IMR-90 (cell line): ENCODE data around the gene TMEM126B.

Source experiments
- BHLHE40 ChIP-seq: fragments of 150-350 bp; IDR thresholded peaks from 2 replicates; pipeline ENCODE4 v1.6.1; 2016; ENCODE audit warnings: mild to moderate bottlenecking, low read depth, low read length
- CEBPB ChIP-seq: IDR thresholded peaks from 2 replicates; pipeline ENCODE4 v1.6.1; 2012; ENCODE audit warnings: low read depth, low read length, improper control_type of control experiment
- CHD1 ChIP-seq: IDR thresholded peaks from 2 replicates; pipeline ENCODE4 v1.6.1; 2012; ENCODE audit warnings: low read depth, low read length, improper control_type of control experiment
- ELK1 ChIP-seq: fragments of 150-350 bp; IDR thresholded peaks from 2 replicates; pipeline ENCODE4 v1.6.1; 2016; ENCODE audit warnings: low read depth, mild to moderate bottlenecking, low read length, moderate library complexity, borderline replicate concordance
- FOS ChIP-seq: fragments of 150-350 bp; IDR thresholded peaks from 2 replicates; pipeline ENCODE4 v1.6.1; 2016; ENCODE audit warnings: low read depth, low read length
- MAFK ChIP-seq: IDR thresholded peaks from 2 replicates; pipeline ENCODE4 v1.6.1; 2012; ENCODE audit warnings: low read depth, low read length, improper control_type of control experiment
- MAZ ChIP-seq: IDR thresholded peaks from 2 replicates; pipeline ENCODE4 v1.6.1; 2012; ENCODE audit warnings: low read depth, mild to moderate bottlenecking, low read length, improper control_type of control experiment, moderate library complexity, borderline replicate concordance
- MXI1 ChIP-seq: IDR thresholded peaks from 2 replicates; pipeline ENCODE4 v1.6.1; 2012; ENCODE audit warnings: low read depth, mild to moderate bottlenecking, low read length, moderate library complexity, borderline replicate concordance
- POLR2A ChIP-seq: IDR thresholded peaks from 2 replicates; pipeline ENCODE4 v1.6.1; 2012; ENCODE audit warnings: mild to moderate bottlenecking, low read depth, low read length
- RCOR1 ChIP-seq: IDR thresholded peaks from 2 replicates; pipeline ENCODE4 v1.6.1; 2012; ENCODE audit warnings: mild to moderate bottlenecking, low read length, improper control_type of control experiment; ENCODE audit not compliant: insufficient replicate concordance
- RFX5 ChIP-seq: IDR thresholded peaks from 2 replicates; pipeline ENCODE4 v1.8.0; 2012; ENCODE audit warnings: low read depth, mild to moderate bottlenecking, low read length, moderate library complexity
- SMC3 ChIP-seq: fragments of 150-350 bp; IDR thresholded peaks from 2 replicates; pipeline ENCODE4 v1.6.1; 2016; ENCODE audit warnings: low read depth, mild to moderate bottlenecking, antibody characterized with exemption, low read length, moderate library complexity
- TF ChIP-seq, protein P1 (sequence below): conservative IDR thresholded peaks from 2 replicates; pipeline ENCODE4 v1.5.1; 2012; ENCODE audit warnings: mild to moderate bottlenecking, low read depth, low read length, improper control_type of control experiment
- TF ChIP-seq, protein P2 (sequence below): fragments of 150-350 bp; IDR thresholded peaks from 2 replicates; pipeline ENCODE4 v1.6.1; 2017; ENCODE audit warnings: mild to moderate bottlenecking, antibody characterized with exemption, low read length, low read depth

- TF ChIP-seq ELK1 (no peak), SMC3 (no peak), RFX5 (no peak), POLR2A (no peak), CHD1 (no peak), BHLHE40 (no peak), MAFK (no peak), CEBPB (no peak), MXI1 (no peak), MAZ (no peak), RCOR1 (no peak), FOS (no peak)
- TF ChIP-seq, protein P1, sequence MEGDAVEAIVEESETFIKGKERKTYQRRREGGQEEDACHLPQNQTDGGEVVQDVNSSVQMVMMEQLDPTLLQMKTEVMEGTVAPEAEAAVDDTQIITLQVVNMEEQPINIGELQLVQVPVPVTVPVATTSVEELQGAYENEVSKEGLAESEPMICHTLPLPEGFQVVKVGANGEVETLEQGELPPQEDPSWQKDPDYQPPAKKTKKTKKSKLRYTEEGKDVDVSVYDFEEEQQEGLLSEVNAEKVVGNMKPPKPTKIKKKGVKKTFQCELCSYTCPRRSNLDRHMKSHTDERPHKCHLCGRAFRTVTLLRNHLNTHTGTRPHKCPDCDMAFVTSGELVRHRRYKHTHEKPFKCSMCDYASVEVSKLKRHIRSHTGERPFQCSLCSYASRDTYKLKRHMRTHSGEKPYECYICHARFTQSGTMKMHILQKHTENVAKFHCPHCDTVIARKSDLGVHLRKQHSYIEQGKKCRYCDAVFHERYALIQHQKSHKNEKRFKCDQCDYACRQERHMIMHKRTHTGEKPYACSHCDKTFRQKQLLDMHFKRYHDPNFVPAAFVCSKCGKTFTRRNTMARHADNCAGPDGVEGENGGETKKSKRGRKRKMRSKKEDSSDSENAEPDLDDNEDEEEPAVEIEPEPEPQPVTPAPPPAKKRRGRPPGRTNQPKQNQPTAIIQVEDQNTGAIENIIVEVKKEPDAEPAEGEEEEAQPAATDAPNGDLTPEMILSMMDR: no peak
- TF ChIP-seq, protein P2, sequence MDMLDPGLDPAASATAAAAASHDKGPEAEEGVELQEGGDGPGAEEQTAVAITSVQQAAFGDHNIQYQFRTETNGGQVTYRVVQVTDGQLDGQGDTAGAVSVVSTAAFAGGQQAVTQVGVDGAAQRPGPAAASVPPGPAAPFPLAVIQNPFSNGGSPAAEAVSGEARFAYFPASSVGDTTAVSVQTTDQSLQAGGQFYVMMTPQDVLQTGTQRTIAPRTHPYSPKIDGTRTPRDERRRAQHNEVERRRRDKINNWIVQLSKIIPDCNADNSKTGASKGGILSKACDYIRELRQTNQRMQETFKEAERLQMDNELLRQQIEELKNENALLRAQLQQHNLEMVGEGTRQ: no peak
Observed at GRCh38 chr11:85672105-85672902, 43.9 kb downstream of the TMEM126B start.
